Skeletal muscle cell (primary cell): ENCODE results near the gene DNAH9.
"Not testable (repeated sequence)": the region's sequence is repeated elsewhere in the genome, so short reads cannot be mapped to it uniquely, and the experiment has no call there.

Experiments
- DNase-seq: peaks from one replicate; pipeline ENCODE4 v3.0.0-alpha.2; 2010; ENCODE audit warnings: low read depth
- H3K4me3 ChIP-seq: 2 replicates; pipeline ENCODE4 v1.5.1; 2011; ENCODE audit warnings: low read depth, mild to moderate bottlenecking, control low read depth, low read length, moderate library complexity

Gene DNAH9

DNA sequence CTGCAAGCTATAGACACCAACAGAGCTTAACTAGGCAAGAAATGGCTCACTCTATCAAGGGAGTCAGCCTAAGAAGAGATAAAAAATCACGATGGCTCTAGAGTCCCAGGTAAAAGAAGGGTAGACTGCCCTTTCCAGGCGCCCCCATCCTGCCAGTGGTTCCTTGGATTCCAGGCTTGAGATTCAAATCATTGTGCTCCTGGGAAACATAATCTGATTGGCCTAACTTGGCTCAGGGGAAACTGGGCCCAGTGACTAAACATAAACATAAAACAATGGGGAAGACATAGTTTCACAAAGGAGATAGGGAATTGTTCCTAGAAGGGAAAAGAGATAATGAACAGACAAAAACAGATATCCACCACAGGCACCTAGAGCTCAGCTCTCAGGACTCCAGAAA is 342.6 kb downstream of the DNAH9 start:
- H3K4me3 ChIP-seq = no peak overlapping the region
- no peak for DNase-seq

- H3K4me3 ChIP-seq, DNase-seq: not testable (repeated sequence)
These were observed 344.8 kb downstream of the DNAH9 start for GRCh38 chr17:11943086-11943485.

GRCh38 chr17:11943759-11944347 is 345.6 kb downstream of the DNAH9 start:
- H3K4me3 ChIP-seq = no peak overlapping the region
- DNase-seq = no peak

DNA sequence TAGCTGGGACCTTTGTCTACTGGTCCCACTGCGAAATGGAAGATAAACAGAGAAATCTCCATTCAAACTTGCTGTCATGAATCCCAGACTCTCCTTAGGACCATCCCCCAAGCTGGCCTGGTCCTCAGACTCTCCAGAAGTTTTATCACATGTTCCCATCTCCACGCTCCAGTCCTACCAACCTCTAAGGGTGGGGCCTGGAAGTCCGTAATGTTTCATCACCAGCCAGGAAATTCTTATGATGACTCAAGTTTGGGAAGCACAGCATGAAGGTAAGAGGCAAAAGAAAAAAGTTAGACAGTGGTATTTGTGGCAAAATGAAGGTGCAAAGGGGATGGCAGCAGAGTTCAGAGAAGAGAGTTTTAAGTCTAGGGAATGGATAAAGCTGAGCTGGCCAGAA is 346.3 kb downstream of the DNAH9 start:
- H3K4me3 ChIP-seq = no peak overlapping the region
- no peak for DNase-seq

GRCh38 chr17:11948789-11949188 is 350.5 kb downstream of the DNAH9 start:
- no peak overlapping the region for H3K4me3 ChIP-seq
- DNase-seq = peak; percentile 22

DNA sequence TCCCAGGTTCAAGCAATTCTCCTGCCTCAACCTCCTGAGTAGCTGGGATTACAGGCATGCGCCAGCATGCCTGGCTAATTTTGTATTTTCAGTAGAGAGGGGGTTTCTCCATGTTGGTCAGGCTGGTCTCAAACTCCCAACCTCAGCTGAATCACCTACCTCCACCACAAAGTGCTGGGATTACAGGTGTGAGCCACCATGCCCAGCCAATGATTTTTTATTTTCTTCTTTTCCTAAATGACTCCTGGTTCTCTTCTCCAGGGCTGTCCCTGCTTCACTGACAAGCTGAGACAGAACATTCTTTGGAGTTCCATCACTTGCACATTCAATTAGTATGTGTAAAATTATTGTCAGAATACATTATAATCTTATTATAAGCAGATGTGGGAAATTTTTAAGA is 351.3 kb downstream of the DNAH9 start:
- not testable (repeated sequence) for H3K4me3 ChIP-seq, DNase-seq

- H3K4me3 ChIP-seq = no peak overlapping the region
- DNase-seq = no peak
These were observed 352.7 kb downstream of the DNAH9 start for GRCh38 chr17:11950771-11951519.

DNA sequence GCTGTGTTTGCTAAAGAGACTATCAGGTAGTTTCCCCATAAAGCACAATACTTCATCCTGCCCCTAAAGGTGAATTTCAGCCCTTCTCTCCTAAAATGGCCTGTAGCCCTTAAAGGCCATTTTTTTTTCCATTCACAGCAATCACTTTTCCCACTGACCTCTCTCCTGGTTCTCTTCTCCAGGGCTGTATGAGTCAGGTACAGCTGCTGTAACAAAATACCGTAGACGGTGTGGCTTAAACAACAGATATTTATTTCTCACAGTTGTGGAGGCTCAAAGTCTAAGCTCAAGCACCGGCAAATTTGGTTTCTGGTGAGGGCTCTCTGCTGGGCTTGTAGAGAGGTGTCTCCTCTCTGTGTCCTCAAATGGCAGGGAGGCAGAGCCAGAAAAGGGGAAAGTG is 354.3 kb downstream of the DNAH9 start:
- no peak for DNase-seq
- no peak overlapping the region for H3K4me3 ChIP-seq

DNA sequence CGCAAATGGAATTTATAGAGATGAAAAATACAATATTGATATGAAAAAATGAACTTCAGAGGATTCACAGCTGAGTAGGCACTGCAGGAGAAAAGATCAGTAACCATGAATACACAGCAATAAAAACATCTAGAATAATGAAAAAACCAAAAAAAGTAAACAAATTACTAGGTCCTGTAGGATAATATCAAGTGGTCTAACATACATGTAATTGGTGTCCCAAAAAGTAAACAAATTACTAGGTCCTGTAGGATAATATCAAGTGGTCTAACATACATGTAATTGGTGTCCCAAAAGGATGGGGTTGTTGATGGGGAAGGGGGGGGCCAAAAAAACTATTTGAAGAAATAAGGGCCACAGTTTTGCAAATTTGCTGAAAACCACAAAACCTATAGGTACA is 355.7 kb downstream of the DNAH9 start:
- no peak for DNase-seq
- H3K4me3 ChIP-seq = no peak overlapping the region

- H3K4me3 ChIP-seq = no peak overlapping the region
- no peak for DNase-seq
These were observed 356.7 kb downstream of the DNAH9 start for GRCh38 chr17:11954936-11955335.

DNA sequence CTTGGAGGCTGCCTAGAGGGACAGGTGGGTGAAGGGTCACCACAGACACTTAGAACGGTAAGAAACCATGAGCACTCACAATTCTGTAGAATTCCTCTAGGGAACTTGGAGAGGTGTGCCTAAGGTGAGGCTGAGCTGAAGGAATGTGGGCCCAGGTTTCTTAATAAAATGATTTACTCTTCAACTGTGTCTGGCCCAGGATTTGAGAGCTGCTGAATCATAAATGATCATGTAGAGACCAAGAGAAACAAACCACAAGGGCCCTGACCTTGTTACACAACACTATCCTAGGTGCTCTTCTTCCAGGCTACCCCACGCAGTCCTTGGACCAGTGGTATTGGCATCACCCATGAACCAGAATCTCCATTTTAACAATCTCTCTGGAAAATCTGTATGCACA is 371.3 kb downstream of the DNAH9 start:
- no peak overlapping the region for H3K4me3 ChIP-seq
- no peak for DNase-seq

- not testable (repeated sequence) for DNase-seq, H3K4me3 ChIP-seq
These were observed 374.5 kb downstream of the DNAH9 start for GRCh38 chr17:11972741-11973140.

DNA sequence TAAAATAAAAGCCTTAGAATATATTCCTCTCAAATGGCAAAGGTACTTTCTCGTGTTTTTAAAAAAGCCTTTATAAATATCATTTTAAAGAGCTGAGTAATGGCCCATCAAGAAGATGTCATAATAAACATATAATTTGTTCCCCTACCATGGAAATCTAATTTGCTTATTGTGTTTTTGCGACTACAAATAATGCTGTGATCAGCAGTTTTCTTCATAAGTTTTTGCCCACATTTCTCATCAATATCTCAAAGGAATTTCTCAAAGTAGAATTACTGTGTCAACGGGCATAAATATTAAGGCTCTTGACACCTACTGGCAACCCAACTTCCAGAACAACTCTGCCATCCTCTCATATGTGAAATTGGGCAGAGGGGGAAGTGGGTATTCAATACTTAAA is 381.5 kb downstream of the DNAH9 start:
- H3K4me3 ChIP-seq = no peak overlapping the region
- DNase-seq = no peak

DNA sequence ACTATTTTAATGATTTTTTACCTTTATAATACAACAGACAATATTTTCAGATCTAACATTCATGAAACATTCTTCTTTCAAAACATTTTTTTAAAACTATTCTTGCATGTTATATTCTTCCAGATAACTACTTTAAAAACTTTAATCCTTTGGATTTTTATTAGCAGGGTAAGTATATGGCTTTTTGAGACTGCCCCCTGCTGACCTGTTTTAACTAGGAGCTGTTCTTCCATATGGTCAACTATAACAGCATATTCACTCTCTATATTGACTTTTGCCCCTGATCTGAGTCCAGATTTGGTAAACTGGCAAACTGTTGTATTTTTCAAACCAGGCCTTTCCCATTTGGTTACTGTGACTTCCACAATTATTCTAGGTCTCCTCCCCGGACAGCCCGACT is 382.5 kb downstream of the DNAH9 start:
- no peak overlapping the region for H3K4me3 ChIP-seq
- no peak for DNase-seq

- no peak overlapping the region for H3K4me3 ChIP-seq
- DNase-seq = no peak
These were observed 383.6 kb downstream of the DNAH9 start for GRCh38 chr17:11981862-11982261.

DNA sequence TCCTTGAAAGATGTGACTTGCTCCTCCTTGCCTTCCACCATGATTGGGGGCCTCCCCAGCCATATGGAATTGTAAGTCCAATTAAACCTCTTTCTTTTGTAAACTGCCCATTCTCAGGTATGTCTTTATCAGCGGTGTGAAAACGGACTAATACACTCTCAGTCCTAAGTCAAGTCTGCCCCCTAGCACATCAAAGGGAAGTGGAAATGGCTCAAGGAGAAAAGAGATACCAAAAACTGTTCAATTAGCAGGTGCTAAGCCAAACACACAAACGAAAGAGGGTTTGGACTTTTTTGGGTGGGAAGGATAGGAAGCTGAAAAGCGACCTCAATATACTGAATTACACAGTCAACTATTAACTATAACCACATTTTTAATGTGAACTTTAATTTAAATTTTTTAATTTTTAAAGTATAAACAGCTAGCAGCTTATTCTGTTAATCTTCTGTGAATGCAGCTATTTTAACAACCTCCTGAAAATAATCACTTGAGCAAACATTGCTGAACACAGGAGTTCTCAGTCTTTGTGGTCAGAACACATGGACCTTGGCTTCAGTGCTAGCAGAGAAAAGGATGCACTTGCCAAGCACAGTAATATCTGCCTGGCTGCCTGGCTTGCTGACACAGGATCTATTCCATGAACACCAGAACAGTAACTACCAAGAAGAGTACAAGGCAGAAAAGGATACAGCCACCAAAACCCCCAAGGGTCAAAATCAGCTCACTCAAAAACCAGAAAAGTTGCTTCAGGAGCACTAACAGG is 388.1 kb downstream of the DNAH9 start:
- DNase-seq = no peak

DNA sequence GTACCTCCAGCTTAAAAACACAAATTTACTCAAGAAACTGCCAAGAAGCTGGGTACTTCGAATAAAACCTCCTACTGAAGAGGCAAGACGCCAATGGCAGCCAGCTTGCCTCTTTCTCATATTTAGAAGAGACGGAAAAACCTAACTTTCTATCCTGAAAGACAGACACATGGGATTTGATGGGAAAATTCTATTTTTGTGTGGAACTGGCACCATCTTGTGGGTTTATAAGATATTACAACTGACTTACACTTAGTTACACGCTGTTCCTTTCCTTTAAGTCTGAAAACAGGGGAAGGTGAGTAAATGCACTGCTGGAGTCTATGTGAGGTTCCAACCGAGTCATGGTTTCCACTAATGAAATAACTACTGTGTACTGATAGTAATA is 388.7 kb downstream of the DNAH9 start:
- no peak for DNase-seq
- no peak overlapping the region for H3K4me3 ChIP-seq

More for the DNA sequence above, 388.1 kb downstream of the DNAH9 start:
- no peak overlapping the region for H3K4me3 ChIP-seq

- no peak for DNase-seq
- no peak overlapping the region for H3K4me3 ChIP-seq
These were observed 392.2 kb downstream of the DNAH9 start for GRCh38 chr17:11990363-11990983.

DNA sequence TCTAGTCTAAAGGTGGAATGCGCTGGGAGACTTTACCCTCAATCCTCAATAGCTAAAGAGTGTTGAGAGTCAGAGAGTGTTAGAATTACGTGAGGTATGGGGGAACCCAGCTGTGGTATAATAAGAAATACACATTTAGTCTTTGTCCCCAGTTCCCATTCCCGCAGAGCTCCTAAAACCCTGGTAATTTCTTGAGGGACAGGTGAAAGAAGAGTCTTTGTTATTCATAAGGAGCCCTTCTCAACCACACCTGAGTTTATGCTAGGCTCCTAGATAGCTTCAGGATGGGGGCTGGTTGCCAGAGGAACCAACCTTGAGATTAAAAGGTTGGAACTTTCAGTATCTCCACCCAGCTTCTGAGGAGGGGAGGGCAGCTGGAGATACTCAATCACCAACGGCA is 393.2 kb downstream of the DNAH9 start:
- H3K4me3 ChIP-seq = no peak overlapping the region
- DNase-seq = no peak

DNA sequence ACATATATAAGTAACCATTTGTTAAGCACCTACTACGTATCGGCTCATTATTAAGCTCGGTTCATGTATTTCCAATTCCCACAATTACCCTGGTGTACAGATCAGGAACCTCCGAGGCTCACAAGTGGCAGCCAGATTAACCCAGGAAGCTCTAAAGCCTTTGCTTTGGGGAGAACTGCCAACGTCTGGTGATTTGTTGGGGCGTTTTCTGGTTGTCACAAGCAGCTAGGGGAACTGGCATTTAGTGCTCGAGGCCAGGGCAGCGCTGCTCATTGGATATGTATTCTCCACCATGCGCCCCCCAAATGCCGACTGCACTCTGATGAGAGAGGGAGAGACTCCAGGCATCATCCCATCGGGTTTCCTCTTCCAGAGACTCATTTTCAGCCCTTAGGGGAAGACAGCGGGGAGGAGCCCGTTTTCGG is 398.5 kb downstream of the DNAH9 start:
- no peak for DNase-seq

More for the DNA sequence above, 398.5 kb downstream of the DNAH9 start:
- H3K4me3 ChIP-seq = peak overlapping the region; percentile 66
